NT2/D1 (cell line): ENCODE data around the gene HIPK2.

Experiments
- YY1 ChIP-seq: IDR thresholded peaks from 2 replicates; pipeline ENCODE4 v1.6.1; 2011; ENCODE audit not compliant: insufficient read length, insufficient read depth
- ZNF274 ChIP-seq: IDR thresholded peaks from 2 replicates; pipeline ENCODE4 v1.6.1; 2011; ENCODE audit warnings: mild to moderate bottlenecking, low read depth, low read length

DNA sequence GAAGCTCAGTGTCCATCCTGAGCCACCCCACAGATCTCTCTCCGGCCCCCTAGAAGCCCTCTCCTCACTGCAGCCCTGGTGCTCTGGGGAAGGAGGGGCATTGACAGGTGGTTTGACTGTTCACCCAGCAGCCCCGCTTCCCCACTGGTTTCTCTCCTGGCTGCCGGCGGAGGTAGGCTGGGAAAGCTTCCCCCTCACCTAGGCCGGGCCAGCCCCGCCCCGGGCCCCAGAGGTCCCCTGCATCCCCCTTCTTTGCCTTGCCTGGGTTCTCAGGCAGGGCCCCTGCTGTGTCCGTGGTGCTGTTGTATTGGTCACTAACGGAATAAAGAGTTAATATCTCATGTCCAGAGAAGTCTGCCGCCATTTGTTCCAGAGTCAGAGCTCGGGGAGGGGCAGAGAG, 233.2 kb downstream of the HIPK2 start:
- TF ChIP-seq ZNF274 (no peak), YY1 (no peak)
